Inflammatory macrophage treated with lipopolysaccharide for 4 hours (primary cell): ENCODE results near the gene NCAM1.

Experiments used
- DNase-seq: peaks from one replicate; pipeline ENCODE4 v3.0.0-alpha.2; 2020

NCAM1 gene

DNA sequence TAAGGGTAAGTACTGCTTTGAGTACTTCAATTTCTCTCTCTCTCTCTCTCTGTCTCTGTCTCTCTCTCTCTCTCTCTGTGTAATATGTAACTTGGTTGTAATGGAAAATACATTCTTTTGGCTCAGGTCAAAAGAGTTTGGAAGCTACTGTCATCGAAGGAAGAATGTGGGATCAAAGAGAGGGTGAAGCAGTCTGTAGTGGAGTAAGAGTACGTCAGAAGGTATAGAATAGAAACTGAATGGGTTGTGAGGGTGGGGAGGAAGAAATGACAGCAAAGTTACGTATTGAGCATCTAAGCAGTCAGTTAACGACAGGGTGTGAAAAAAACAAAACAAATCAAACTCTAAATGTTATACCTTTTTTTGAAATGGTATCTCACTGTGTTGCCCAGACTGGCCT lies 10.0 kb downstream of the NCAM1 start:
- no peak for DNase-seq

DNA sequence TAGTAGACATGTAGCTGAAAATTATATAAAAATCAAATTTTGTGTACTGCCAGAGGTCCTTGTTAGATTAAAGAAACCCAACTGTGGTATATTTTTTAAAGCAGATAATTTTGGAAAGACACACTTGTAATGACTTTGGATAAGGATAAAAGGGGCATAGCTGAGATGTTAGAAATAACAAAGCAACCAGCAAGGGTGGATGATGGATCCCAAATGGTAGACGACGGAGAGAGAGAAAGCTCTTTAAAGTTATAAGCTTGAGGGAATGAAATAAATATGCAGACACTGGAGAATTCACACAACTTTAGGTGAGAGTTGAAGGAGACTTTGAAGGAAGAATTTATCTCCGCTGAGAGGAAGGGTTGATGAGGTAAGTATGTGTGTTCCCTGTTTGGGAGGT lies 10.6 kb downstream of the NCAM1 start:
- DNase-seq: no peak

DNA sequence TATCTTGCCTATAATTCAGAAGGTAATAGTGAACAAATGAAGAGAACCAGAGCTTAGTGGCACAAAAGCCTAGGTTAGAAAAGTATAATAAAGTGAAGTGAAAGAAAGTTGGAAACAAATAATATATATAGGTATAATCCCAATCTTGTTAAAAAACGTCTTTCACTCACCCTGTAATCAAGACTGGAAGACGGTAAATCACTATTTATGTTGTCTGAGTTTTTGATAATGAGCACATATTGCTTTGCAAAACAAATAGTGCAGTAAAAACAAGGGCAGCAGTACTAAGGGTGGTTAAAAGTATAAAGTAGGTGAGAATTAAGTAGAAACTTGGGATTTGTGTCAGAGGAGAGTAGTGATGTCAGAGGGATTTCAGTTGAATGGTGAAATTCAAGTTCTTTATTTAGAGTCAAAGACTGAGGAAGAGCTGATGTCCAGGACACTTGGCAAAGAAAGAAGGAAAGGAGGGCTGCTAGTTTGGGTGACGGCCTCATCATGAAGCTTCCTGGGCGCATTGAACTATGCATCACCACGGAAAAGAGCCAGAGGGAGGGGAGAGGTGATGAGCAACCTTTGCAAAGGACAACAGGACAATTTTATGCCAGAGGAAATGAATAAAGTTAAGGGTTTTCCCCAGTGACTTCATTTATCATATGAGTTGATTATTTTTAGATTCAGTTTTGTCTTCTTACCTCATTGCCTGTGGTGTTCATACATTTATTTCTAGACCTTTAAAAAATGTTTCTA lies 11.4 kb downstream of the NCAM1 start:
- DNase-seq: peak; percentile 68

DNA sequence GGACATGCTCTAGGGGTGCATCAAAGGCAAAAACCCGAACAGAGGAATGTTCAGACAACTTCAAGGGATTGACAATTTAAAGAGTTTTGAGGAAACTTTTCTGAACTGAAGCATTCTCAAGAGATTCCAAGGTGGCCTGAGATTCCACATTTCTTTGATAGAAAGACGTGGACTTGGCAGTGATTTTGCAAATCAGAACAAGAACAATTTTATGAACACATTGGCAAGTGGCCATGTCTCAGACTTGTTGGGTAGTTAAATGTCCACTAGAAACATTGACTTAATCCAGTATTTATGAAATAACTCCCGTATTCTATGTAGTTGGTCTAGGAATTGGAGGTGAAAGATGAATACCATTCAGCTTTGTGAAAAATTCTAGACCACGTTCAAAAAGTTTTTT lies 13.8 kb downstream of the NCAM1 start:
- no peak for DNase-seq

DNA sequence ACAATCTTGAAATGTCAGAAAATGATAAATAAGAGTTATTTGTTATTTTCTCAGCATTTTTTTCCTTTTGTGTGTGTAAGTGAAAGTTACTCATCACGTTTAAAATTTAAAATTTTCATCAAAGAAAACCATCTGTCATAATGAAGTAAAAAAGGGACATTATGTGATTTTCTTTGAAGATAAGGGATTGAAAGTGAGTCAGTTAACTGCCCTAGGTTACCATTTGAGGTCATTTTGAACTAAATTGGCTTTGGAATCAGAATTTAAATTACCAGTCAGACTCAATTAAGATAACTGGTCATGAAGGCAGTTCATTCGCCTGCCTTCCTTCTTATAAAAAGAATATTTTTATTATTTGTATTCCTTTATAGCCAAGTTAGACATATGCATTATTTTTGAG lies 14.3 kb downstream of the NCAM1 start:
- DNase-seq: no peak

DNA sequence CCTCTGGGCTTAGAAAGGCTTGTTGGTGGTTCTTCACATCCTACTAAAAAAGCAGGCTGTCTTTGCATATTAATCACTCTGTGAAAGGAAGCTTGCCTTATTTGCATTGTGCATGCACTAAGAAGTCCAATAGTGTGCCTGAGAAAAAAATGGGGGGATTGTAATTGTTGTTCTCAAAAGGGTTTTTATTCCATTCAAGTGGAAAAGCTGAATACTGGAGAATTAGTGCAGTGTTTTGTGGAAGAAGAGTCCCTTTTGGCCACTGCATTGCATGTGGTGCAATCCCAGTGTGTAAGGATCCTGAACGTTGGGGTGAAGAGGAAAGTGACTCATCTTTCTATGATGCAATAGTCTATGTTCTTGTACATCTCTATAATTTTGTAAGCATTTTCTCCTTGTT lies 16.5 kb downstream of the NCAM1 start:
- DNase-seq: peak; percentile 86

DNA sequence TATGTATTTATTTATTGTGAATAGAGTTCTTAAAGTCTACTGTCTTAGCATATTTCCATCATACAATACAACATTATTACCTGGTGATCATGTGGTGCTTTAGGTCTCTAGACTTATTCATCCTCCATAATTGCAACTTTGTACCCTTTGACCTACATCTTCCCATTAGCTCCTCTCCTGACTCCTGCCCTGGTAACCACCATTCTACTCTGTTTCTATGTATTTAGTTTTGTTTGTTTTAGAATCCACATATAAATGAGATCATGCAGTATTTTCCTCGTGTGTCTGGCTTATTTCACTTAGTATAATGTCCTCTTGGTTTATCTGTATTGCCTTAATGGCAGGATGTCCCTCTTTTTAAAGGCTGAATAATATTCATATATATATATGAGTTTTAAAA lies 22.7 kb downstream of the NCAM1 start:
- DNase-seq: no peak

DNA sequence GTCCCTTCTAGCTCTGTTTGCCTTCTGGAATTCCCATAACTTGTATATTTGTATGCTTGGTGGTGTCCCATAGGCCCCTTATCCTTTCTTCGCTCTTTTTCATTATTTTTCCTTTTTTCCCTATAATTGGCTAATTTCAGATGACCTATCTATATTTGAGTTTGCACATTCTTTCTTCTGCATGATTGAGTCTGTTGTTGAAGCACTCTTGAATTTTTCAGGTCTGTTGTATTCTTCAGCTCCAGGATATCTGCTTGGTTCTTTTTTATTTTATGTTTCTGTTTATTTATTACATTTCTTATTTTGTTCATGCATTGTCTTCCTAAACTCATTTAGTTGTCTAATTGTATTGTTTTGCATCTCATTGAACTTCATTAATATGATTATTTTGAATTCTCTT lies 28.0 kb downstream of the NCAM1 start:
- DNase-seq: no peak

DNA sequence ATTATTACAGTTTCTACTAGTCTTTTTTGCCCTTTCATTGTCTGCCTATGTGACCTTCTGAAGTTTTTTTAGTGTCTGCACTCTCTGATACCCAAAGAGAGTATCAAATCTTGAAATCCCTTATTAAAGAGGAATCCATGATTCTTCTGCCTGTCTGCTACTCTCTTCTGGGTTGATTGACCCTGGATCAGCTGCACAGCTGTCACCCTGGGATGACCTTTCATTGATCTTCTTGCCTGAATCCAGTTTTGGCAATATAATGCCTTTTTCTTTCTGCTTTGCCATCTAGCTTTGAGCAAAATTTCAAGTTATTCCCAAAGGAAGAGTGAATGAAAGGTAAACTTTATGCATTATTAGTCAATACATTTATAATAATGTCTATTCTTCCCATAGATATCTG lies 32.6 kb downstream of the NCAM1 start:
- DNase-seq: no peak

DNA sequence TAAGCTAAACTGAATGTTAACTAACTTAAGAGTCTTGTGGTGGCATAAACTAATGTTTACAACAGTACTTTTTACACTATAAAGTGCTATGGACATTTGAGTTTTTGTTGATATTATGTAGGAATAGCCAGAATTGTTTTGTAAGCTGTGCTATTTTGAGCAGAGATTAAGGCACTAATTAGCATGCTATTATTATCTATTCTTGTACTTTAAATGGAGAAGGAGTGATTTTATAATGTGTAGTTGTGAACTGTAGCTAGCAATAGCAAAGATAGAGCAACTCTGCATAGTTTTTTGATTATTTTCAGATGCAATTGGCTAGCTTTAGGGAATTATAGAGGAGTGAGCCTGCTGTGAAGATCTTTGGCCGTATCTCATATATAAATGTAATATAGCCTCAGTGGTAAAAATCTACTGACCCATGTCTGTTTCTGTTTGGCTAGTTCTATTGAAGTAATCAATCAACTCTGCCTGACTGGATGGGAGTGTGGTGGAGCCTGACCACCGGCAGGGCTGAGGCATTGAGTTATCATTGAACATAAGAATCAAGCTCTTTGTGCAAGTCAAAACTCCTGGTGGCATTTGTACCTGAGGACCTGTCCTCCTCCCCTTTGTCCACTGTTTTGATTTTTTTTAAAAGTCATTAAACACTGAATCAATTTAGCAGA lies 34.3 kb downstream of the NCAM1 start:
- DNase-seq: no peak

DNA sequence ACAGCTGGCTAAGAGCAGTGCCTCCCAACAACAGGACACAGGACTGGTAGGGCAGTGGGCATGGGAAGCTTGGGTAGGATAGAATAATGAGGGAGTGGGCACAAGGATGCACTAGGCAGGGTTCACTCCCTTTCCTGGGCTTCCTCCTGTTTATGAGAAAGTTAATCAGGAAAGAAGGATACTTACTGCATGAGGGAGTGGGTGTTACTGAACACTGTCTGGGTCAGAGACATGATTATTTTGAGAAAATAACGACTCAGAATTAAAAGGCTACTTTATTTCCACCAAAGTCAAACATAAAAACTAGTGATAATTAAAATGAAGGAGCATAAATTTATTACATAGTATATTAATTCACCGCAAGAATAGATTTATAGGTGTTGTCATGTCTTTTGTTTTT lies 35.8 kb downstream of the NCAM1 start:
- DNase-seq: no peak

DNA sequence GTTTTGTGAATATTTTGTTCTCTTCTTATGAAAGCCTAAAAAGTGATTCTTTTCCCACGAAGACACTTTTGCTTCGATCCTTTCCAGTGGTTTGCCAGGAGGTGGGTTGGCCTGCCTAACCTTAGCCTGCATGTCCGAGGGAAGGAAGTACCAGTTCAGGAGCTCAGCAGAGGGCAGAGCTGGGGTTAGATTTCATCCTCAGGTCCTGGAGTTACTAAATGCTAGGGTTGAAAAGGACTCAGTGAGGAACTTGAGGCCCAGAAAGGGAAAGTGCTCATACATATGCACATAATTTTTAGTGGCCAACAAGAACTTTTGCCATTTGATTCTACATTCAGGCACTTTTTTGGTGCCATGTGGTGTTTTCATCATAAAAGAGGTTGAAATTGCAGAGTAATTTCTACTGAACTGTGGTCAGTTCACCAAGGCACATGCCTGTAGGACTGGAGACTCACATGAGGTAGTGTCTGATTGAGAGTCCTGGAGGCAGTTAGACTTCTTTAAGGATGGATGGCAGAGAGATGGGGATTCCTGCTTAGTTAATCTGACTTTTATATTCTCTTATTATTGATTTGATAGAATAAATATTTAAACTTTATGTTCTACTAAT lies 36.7 kb downstream of the NCAM1 start:
- no peak for DNase-seq

DNA sequence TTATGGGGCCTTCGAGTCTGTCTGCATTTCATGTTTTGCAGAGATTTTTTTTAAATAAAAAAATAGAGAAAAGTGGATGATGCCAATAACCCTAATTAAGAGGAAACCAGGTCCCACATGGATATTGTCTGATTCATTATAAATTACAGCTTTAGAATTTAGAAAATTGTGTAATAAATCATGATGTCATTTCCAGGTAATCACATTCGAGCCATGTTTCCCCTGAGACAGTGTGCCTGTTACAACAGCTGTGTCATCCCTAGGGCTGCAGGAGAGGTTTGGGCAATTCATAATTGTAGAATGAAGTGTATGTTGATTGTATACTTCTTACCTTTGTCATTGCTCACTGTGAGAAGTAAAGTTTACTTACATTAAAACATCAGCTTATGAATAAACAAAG lies 38.3 kb downstream of the NCAM1 start:
- no peak for DNase-seq

DNA sequence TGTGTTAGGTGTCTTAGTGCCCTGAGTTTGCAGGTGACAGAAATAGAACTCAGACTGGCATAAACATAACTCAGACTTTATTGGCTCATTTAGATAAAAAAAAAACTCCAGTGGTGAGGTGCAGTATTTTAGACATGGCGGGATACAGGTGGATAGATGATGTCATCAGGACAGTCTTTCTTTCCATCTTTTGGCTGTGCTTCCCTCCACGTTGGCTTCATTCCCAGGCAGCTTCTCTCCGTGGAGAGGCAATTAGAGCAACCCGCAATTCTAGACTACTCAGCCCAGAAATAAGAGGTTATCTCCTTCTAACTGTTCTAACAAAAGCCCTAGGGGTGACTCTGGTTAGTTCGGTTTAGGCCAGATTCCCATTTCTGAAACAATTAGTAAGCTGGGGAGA lies 40.5 kb downstream of the NCAM1 start:
- DNase-seq: no peak

DNA sequence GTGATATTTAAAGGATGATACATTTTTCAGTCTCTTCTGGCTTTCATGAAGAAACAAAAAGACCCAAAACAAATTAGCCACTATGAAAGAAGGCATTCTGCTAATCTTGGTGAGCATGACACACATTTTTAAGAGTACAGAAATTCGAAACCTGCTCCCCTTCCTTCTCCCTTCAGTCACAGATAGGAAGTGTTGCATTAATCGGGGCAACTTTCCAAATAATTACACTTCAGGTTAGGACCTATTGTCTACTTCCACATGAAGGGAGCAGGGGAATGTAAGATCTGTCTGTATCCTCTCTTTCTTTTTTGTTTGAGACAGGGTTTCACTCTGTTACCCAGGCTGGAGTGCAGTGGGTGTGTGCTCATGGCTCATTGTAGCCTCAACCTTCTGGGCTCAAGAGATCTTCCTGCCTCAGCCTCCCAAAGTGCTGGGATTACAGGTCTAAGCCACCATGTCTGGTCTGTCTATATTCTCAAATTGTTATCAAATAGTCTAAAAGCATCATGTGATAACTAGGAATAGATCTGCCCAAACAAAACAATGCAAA lies 45.8 kb downstream of the NCAM1 start:
- DNase-seq: no peak

DNA sequence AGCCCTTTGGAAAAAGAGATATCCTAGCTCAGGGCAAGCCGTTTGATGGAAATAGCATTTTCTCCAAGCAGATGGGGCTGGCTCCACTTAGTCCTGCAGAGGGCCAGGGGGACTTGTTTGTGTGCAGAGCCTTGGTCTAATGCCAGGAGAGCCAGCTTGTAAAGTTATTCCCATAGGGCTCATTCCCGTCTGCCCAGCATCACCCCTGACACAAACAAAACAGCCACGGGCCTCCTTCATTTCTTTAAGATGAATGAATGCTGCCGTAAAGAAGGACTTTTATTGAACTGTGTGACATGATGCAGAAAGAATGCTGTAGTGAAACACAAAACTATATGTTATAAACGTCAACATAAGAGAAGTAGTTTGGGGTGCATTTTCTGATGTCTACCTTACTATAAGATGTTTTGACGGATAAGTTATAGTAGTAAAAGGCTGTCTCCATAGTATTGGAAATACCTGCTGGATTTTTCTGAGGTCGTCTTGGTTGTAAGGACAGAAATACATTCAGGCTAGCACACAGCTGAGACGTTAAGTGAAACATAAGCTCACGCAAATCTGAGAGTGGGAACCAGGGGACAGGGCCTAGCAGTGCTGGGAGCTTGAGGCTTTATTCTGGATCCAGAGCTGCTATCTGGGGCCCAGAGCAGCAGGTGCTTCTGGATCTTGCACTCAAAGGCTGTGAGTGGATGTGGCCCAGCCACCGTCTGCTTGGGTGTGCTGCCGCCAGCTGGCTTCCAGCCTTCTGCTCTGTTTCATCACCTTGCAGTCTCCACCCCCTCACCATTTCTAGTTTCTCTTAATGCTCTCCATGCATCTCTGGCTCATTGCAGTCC lies 53.3 kb downstream of the NCAM1 start:
- DNase-seq: no peak

DNA sequence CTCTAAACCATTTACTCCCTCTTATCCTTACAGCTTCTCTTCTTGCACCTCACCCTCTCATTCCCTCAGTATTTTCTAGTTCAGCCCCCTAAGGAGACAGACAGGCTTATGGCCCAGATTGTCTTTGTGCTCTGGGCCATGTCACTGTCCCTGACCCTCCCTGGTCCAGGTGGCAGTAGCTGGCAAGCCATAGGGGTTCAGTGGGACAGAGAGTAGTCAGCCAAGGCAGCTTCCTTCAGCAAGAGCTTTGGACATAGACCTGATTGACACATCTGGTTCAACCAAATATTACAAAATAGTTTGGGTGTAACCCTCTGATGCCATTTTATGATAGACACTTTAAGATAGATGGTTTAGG lies 53.9 kb downstream of the NCAM1 start:
- no peak for DNase-seq

DNA sequence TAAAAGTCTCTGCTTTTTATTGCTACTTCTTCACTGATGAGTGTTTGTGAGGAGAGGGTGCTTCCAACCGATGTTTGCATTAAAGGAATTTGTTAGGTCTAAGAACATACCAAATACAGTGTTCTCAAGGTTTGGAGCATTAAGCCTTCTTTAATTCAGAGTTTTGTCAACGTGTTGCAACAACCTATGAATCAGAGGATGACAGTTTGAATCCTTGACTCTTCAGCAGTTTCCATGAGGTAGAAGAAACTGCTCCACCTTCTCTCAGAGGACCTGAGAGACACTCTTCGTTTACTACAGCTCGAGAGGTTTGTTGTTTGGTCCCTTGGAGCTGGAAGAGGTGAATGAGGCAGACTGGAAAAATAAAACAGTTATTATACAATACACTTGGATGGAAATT lies 55.7 kb downstream of the NCAM1 start:
- no peak for DNase-seq

DNA sequence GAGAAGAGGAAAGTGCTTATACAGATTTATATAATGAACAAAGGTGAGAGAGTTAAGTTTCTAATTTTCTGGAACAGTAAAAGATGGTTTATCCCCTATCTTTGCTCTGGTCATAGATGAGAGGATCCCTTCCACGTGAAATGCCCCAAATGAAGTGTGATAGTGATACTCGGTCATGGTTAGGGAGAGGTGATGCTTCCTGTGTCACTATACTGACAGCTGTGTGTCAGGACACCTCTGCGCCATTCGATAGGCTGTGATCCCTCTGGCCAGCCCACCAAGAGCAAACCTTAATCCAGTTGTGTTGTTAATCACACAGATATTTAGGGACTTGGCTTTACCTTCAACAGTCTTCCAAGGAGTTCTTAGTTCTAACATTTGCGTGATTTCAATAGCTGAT lies 57.7 kb downstream of the NCAM1 start:
- no peak for DNase-seq

DNA sequence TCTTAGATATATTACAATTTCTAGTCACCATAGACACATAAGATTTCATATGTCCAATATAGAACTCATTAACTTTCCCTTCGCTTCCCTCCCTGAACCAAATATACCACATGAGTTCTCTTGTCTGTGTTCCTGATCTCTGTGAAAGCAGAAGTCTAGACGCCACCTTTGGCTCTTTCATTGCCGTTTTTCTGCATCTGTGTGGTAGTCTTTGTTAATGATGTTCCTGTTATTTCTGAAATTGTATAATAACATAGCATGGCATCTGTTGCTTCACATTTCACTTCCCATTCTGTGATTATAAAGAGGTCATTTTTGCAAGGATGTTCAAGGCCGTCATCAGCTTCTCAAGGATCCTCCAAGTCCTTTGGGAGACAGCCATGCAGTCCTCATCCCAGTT lies 58.5 kb downstream of the NCAM1 start:
- peak; percentile 61 for DNase-seq

DNA sequence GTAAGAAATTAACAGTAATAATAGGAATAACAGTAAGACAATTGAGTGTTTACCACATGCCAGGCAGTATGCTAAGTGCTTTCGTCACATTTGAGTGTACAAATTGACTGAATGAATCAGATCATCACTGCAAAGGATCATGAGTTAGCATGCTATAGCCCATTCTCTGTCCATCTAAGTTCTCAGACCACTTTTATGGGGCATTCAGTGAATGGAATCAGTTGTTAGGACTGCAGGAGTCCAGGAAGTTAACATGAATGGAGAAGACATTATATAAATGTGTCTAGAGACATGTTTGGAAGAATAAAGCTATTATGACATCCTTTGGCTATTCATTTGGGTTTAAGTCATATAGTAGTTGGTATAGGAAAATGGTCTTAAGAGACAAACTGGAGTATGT lies 59.9 kb downstream of the NCAM1 start:
- DNase-seq: no peak

DNA sequence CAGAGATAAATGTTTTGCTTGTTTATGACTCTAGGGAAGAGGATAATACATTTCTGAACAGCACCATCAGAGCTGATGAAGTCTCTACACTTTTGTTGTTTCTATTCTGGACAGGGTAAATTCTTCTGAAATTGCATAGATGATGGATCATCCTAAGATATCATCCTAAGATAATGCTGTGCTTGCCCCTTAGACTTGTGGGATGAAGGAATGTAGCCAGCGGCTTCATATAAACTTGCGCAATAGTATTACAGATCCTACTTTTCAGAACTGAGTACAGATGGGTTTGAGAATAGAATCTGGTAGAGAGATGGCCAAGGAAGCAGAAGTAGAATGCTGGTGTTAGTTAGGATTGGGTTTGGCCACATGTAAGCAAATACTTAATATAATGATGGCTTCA lies 61.0 kb downstream of the NCAM1 start:
- no peak for DNase-seq

DNA sequence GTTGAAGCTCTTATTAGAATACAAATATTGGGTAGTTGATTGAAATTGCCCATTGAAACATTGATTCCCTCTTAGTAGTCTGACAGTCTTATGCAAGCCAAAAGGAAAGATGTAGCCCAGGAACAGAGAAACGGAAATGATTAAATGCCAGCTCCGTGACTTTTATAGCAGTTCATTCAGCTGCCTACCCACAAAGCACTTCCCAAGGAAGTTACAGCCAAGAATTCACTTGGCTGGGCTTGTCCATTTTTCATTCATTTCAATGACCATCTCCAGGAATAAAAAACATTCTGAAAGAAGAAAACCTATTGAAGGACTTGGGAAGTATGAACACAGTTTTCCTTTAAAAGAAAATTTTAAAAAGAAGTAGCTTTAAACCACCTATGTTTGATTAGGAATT lies 62.0 kb downstream of the NCAM1 start:
- DNase-seq: no peak
